Measurements from ENCODE around the gene FYCO1. TPM values are rescaled to one million over a fixed set of nuclear protein-coding genes. Genes with fewer than 3 reads are reported as not detected.

The FYCO1 gene
- total RNA-seq, 1 experiment from 2014 or later = 6.4 TPM

DNA sequence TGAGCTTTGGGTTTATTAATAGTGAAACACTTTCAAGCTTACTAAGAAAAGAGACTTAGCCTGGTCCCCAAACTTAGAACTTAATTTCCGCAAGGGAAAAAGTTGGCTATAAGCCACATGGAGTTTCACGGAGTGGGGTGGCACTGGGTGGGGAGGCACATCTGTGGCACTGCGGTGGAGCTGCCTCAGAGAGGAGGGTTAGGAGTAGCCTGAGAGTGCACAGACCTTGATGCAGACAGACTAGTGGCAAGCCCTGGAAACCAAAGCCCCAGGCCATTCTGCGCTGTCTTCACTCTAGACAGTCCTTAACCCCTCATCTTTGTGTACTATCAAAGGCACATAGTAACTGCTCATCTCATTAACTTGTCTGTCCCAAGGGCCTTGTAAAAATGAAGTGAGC lies 30.4 kb downstream of the FYCO1 start:
- no peak for DNase-seq (ENCODE audit: low read depth)

DNA sequence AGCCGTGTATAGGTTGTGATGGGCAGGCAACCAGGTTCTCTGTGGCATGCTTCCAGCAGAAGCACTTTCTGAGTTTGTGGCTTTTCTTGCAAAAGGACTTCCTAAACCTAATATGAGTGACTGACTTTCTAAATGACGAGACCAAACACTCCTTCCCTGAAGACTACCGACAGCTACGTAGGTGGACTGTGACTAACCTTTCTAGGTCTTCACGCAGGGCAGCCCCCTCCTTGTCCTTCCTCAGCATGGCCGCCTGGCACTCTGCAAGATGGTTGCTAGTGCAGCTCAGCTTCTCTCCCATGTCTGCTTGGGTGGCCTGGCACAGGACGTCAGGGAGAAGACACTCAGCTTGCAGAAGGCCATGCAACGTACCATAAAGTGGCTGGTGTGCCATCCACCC lies 31.5 kb downstream of the FYCO1 start:
- DNase-seq (ENCODE audit: low read depth) = no peak

DNA sequence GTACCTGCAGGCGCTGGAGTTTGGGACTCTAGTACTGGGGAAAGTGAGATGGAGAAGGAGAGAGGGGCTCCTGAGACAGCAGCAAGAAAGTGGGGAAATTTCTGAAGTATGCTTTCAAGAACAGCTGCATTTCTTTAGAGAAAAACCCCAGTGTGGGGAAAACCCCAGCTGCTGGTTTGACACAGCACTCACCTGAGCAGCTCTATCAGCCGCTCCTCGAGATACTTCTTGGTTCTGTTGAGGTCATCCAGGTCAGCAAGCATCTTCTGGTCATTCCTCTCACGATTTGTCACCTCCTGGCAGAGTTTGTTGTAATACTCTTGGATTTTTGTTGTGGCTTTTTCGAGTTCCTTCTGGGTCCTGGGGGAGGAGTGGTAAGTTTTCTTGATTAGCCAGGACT lies 33.6 kb downstream of the FYCO1 start:
- no peak for DNase-seq (ENCODE audit: low read depth)

DNA sequence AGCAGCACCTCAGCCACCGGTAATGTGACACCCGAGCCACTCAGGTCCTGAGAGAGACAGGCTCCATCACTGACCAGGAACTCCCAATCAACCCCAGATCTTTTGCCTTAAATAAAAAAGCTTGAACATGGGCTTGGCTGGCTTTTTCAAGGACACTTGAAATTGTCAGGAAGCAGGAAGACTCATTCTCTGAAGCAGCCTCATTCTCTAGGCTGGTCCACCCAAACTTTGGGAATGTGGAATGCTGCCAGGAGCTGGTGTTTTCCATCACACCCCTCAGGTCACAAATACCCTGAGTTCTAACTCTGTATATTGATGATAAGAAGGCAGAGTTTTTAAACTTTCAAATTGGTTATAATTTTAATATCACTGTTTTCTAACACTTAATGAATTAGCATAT lies 35.3 kb downstream of the FYCO1 start:
- DNase-seq (ENCODE audit: low read depth) = no peak

DNA sequence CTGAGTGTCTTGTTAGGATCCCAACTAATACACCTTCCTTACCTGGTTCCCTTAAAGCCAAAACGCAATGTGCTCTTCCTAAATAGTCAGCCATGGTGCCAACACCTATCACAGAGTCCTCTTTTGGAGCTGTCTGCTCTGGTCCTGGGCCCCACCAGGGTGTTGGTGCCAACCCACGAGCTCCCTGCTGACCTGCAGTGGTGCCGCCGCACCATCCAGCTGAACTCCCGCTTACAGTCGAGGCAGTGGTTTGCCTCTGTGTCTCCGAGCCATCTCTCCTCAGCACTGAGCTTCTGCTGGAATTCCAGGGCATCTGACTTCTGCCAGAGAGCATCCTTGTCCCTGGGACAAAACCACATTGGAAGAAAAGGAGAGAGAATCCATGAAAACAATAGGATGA lies 36.4 kb downstream of the FYCO1 start:
- no peak for DNase-seq (ENCODE audit: low read depth)

DNA sequence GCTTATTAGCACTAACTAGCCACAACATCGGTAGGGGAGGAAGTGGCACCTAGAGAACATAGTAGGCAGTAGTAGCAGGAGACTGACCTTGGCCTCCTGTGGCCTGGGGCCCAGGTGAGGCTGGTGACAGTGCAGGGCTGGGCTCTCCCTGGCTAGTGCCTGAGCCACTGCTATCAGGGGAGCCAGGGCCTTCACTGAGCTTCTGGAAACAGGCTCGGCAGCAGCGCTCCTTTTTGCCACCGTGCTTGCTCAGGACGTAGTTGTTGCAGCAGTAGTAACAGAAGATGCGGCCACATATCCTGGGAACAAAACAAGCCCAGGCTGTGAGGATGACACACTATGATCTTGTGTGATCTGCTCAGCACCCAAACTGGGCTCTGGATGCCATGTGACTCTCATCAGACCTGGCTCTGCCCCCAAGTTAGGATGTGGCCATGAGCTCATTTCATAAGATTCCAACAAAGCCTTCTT lies 37.3 kb downstream of the FYCO1 start:
- no peak for DNase-seq (ENCODE audit: low read depth)

DNA sequence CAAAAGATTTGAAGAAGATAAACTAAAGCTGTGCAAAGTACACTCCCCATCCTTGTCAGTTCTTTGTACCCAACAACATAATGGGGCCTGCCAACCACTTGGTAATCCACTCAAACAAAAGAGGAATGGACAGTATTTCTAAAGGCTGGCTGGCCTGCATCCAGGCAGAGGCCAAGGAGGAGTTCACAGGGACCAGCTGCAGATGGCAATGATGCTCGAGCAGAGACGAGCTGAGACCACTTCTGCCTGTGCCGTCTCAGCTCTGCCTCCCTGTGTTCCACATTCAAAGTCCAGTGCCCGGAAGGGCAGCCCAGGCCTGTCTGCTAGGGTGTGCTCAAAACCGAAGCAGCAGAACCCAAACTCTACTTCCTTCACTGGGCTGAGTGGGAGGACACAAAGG lies 38.0 kb downstream of the FYCO1 start:
- no peak for DNase-seq (ENCODE audit: low read depth)

DNA sequence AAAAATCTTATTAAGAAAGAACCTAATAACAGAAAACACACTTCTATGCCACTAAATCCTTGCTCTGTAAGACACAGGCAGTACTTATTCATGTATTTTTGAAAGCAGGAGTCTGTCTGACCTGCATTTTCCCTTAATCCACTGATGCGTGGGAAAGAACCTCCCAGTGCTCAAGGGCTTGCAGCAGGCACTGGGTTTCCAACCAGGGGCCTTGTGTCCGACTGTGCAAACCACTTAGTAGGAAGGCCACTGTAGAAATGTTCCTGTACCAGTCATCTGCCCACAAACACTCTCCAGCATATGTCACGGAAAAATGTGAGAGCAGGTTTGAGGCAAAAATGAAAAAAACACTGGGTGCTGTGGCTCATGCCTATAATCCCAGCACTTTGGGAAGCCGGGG lies 39.9 kb downstream of the FYCO1 start:
- DNase-seq (ENCODE audit: low read depth) = no peak

DNA sequence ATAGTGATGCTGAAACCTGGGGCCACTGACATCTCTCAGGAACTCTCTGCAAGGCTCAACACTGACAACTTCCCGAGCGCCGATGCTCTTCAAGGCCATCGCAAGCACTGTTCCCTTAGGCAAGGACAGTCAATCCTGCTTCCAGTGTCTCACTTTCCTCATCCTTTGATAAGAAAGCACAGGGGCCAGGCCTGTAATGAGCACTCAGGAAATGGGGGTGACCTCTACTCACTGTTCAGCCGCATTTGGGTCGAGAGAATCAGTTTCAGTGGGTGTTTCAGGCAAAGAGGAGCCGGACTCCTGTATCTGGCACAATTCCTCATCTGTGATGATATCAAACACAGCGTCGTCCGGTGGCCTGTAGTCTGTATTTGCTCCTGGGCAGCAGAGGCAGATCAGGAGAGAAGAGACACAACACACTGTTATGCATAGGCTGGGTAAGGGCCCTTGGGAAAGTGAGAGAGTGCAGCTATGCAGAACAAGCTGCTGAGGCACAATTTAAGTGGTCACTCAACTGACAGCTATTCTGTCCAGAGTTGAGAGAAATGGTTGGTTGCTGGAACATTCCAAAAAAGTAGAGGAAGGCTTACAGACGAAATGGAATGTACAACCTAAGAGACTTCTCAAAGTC lies 40.5 kb downstream of the FYCO1 start:
- DNase-seq (ENCODE audit: low read depth) = no peak

DNA sequence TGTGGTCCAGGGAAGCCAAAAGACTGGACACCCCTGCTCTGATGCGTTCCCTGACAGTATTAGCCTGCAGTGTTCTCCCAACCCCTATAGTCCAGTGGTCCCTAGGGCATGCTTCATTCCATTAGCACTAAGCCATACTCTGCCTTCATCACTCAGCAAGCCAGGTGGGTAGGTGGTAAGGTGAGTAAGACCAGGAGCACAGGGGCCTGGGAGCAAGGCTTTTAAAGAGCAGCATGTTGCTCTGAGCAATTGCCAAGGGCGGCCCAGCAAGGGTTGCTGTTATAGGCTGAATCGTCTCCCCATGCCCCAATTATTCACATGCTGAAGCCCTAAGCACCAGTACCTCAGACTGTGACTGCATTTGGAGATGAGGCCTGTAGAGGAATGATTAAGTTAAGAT lies 41.3 kb downstream of the FYCO1 start:
- DNase-seq (ENCODE audit: low read depth) = no peak

DNA sequence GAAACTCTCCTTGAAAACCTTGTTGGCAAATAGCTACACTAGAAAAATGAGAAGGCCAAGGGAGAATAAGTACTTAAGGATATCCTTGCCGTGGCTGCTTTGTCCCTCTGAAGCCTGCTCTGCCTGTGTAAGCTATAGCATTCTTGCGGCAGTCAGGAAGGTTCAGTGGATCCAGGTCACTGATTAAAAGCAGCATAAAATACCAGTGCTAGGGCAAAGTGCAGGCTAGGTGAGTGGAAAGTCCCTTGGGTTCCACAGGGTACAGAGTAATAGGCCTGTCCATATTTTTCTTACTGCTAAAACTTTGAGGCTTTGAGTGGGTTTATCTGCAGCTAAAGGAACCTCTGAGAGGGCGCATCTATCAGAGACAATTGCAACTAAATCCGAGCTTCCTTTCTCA lies 42.1 kb downstream of the FYCO1 start:
- DNase-seq (ENCODE audit: low read depth) = no peak

DNA sequence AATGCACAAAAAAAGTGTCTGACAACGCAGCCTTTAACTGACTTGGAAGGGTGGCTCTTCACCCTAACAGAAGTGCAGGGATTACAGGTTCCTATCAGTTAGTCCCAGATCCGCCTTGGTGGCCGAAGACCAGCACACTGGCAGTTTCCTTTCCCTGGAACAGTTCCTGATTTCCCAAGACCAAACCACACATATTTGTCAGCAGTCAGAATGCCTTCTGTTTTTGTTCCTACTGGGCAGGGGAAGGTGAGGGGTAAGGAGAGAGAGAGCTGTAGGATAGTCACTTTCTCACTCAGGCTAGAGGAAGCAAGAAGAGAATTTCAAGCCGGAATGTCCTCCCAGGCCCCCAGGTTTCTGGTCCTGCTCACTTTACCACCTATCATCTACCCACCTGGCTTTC lies 43.2 kb downstream of the FYCO1 start:
- DNase-seq (ENCODE audit: low read depth) = no peak

DNA sequence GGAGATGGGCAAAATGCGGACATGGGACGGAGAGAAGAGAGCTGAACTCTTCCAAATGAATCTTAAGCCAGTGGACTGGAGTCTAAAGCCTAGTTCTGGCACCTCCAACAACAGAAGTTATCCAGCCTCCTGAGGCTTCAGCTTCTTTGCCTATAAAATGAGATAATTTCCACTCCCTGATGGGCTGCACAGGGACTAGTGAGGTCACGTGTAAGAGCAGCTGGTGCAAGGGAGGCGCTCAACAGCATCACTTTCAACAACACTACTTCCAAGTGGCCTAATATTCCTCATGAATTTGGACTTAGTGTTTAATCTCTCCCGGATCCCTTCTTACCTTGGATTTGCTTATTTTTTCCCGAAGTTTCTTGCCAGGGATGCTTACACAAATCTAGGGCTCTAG lies 43.7 kb downstream of the FYCO1 start:
- DNase-seq (ENCODE audit: low read depth) = no peak

DNA sequence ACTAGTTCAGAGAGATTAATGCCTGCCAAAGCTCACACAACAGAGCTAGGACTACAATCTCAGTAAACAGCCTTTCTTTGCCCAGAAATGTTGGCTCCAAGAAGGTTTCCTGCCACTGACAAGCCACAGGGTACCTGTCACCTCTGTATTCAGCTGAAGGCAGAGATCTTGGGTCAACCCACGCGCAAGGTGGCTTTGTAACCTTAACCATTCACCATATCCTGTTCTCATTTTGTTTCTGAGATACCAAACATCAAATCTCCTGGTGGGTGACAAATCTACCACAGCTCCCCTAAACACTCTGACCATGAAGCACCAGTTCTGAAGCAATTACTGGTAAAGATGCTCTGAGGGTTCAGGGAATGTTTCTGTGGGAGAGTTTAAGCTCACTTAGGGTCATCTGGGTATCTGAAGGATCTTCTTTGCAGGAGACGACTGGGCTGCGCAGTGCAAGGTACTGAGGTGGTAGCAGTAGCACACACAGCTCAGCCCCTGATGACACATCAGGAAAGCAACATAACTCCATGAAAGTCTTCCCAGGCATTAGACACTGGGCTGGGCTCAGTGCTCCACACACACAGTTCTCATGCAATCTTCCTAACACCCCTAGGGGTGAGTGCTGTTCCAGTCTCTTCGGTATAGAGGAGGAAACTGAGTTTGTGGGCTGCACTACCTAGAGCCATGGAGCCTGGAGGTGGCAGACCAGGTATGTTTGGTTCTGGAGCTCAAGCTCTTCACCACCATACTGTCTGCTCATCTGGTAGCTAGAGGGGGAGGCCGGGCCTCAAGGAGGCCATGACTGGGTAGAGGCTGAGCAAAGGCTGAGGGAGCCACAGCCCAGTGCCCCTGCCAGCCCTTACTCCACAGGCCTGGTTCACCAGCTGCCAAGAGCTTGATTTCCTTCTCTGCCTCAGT lies 44.7 kb downstream of the FYCO1 start:
- DNase-seq (ENCODE audit: low read depth) = no peak

DNA sequence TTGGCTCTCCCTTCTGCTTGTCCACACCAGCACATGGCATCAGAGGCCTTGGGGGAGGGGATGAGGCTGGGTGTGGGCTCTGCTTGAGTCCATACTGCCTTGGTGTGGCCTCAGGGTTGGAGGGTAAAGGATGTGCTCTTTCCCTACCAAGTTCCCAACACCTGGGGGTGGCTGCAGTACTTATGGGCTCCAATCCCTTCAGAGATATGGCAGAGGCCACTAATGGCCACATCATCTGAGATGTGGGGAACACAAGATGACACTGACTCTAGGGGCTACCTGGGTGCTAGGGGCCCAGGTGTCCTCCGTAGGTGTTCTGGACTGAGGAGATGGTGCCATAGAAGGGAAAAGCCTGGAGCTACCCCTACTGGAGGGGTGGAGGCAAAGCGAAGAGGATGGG lies 45.5 kb downstream of the FYCO1 start:
- no peak for DNase-seq (ENCODE audit: low read depth)

DNA sequence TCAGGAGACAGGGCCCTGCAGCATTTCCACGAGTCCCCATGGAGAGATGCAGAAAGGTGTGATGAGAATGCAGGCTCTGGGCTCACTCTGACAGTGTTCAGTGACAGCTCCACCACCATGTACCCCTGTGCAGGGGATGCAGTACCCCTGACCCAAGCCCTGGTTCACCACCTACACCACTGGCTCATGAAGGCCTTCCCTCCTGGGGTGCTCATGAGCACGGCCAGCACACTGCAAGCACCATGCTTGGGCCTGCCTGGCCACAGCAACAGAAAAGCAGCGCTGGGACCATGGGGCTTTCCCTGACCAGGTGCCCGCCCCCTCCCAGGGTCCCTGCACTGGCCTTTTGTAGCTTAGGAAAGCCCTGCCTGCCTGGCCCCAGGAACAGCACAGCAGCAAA lies 46.2 kb downstream of the FYCO1 start:
- DNase-seq (ENCODE audit: low read depth) = no peak

DNA sequence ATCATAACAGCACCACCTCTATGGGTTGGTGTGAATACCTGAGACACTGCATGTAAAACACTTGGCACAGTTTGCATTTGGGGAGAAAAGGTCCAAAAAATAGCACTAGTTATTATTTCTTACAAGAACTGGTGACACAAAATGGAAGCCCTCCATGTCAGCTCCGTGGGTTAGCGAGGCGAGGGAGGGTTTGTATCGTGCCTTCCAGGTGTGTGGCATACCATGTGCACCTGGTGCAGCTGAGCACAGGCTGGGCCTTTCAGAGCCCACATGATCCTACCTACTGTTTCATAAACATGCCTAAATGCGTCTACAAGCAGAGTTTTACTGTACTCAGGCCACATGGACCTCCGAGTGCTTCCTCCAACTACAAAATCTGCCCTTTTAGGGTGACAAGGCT lies 46.7 kb downstream of the FYCO1 start:
- DNase-seq (ENCODE audit: low read depth) = no peak

DNA sequence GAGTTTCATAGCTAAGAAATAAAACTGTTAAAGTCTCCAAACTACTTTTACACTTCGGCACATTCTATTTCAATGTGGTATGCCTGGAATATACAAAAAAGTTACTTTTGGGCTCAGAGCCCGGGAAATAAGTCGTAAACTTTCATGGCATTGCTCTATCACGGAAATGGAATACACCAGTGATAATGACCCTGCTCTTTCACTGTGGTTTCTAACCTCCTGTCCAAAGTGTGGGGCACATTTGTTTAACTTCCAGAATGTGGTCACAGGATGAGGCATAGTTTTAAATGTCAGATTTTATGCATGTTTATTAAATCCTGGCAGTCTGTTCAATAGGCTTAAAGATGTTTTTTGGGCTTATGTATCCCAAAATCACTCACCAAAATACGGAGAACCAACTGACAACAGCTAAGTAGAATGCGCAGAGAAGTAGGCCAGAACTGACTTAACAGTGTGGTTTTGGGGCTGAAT lies 47.3 kb downstream of the FYCO1 start:
- DNase-seq (ENCODE audit: low read depth) = no peak

DNA sequence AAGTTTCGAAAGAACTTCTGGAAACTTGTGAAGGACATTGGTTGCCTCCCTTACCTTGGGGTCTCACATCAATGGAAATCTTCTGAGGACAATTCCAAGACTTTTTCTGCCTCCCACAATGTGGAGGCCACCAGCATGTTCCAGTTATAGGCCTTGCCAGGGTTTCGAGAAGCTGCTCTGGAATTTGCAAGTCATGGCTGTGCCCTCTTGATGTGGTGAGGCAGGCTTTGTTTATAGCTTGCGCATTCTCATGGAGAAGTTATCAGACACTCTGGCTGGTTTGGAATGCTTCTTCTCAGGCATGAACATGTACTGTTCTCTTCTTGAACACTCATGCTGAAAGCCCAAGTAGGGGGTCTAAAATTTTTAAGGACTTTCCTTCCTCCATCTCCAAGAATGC lies 48.3 kb downstream of the FYCO1 start:
- DNase-seq (ENCODE audit: low read depth) = no peak

DNA sequence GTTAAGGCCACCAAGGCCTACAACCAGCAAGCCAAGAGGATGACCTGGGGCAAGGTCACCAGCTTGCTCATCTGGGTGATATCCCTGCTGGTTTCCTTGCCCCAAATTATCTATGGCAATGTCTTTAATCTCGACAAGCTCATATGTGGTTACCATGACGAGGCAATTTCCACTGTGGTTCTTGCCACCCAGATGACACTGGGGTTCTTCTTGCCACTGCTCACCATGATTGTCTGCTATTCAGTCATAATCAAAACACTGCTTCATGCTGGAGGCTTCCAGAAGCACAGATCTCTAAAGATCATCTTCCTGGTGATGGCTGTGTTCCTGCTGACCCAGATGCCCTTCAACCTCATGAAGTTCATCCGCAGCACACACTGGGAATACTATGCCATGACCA lies 48.7 kb downstream of the FYCO1 start:
- DNase-seq (ENCODE audit: low read depth) = no peak

DNA sequence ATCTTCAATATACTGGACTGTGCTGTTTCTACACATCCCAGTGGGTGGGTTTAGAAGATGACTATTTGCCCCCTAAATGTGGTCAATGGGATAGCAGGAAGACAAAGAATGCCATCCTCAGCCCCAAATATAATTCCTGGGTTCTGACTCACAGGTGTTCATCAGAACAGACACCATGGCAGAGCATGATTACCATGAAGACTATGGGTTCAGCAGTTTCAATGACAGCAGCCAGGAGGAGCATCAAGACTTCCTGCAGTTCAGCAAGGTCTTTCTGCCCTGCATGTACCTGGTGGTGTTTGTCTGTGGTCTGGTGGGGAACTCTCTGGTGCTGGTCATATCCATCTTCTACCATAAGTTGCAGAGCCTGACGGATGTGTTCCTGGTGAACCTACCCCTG lies 49.3 kb downstream of the FYCO1 start:
- peak; percentile 22 for DNase-seq (ENCODE audit: low read depth)

DNA sequence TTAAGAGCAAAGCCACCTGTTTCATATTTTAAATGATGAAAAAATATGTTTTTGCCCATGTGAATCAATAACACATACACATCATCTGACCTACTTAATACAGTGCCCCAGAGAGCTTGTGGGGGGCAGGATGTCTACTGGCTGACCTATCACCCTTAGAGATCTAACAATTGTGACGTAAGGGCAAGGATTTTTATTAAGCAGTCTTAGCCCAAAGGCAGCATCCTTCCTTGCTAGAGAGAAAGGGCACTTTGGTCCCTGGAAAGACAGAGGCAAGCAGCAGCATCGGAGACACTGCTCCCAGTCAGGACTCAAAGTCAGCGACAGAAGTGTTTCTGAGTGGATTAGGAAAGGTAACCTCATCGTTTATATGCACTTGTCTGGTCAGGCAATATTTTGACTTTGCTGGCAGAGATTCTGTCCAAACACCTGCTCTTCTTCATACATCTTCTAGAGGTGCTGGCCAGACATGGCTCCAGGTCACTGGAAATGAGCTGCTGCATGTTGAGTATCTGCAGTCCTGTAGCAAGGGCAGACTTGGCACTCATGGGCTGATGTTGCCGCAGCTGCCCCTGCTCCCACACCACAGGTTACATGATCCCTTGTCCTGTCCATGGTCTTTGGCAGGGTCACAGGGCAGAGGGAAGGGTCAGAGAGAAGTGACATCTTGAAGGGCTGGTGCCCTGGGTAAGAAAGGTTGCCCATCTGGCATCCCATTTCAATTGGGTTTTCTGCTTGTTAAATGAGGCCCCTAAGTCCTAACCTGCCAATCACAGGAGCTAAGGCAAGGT lies 50.6 kb downstream of the FYCO1 start:
- DNase-seq (ENCODE audit: low read depth) = no peak
